Astrocyte (in vitro differentiated cells and primary cell): ENCODE results near the gene PNPLA7.

Experiments
- EZH2 ChIP-seq: IDR thresholded peaks from 2 replicates; pipeline ENCODE4 v1.6.1; 2012; ENCODE audit warnings: mild to moderate bottlenecking, low read length, inconsistent platforms; ENCODE audit not compliant: insufficient read depth
- TF ChIP-seq, protein P1 (sequence below): IDR thresholded peaks from 2 replicates; pipeline ENCODE4 v1.5.1; 2011; ENCODE audit warnings: low read depth, mild to moderate bottlenecking, inconsistent platforms, low read length, moderate library complexity; ENCODE audit not compliant: insufficient read depth

DNA sequence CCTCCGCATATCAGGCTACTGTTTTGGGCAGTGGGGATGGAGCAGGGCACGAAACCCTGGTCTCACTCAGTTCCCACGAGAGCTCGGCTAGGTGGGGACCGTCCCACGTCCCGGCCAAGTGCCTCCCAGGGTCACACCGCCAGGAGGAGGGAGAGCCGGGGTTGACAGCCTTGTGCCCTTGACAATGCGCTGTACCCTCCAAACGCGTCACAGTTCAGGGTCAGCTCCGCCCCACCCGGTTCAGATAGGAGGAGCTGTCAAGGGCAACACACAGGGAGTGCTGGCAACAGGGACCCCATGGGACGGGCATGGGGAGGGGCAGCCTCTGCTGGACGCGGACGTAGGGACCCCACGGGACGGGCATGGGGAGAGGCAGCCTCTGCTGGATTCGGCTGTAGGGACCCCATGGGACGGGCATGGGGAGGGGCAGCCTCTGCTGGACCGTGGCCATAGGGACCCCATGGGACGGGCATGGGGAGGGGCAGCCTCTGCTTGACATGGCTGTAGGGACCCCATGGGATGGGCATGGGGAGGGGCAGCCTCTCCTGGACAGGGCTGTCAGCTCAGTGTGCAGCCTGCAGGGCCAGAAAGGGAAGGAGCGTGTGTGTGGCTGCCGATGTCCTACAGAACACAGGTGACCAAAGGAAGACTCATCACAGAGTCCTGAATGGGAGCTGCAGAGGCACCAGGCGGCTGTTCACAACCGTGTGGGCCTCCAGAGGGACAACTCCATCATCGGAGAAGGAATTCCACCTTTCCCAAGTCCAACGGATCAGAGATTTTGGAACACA lies 29.4 kb downstream of the PNPLA7 start:
- TF ChIP-seq, protein P1, sequence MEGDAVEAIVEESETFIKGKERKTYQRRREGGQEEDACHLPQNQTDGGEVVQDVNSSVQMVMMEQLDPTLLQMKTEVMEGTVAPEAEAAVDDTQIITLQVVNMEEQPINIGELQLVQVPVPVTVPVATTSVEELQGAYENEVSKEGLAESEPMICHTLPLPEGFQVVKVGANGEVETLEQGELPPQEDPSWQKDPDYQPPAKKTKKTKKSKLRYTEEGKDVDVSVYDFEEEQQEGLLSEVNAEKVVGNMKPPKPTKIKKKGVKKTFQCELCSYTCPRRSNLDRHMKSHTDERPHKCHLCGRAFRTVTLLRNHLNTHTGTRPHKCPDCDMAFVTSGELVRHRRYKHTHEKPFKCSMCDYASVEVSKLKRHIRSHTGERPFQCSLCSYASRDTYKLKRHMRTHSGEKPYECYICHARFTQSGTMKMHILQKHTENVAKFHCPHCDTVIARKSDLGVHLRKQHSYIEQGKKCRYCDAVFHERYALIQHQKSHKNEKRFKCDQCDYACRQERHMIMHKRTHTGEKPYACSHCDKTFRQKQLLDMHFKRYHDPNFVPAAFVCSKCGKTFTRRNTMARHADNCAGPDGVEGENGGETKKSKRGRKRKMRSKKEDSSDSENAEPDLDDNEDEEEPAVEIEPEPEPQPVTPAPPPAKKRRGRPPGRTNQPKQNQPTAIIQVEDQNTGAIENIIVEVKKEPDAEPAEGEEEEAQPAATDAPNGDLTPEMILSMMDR, result no peak
- no peak for TF ChIP-seq EZH2
